Activated effector memory CD4-positive, alpha-beta T cell treated with anti-CD3 and anti-CD28 coated beads, Interleukin-2, amount 50 U/mL, for 16 hours (primary cell): ENCODE measurements around the gene GOLGA6L24.
"Not testable (repeated sequence)": the region's sequence is repeated elsewhere in the genome, so short reads cannot be mapped to it uniquely, and the experiment has no call there.

Source experiments
- DNase-seq: peaks from one replicate; pipeline ENCODE4 v3.0.0-alpha.2; 2020

The GOLGA6L24 gene, protein sequence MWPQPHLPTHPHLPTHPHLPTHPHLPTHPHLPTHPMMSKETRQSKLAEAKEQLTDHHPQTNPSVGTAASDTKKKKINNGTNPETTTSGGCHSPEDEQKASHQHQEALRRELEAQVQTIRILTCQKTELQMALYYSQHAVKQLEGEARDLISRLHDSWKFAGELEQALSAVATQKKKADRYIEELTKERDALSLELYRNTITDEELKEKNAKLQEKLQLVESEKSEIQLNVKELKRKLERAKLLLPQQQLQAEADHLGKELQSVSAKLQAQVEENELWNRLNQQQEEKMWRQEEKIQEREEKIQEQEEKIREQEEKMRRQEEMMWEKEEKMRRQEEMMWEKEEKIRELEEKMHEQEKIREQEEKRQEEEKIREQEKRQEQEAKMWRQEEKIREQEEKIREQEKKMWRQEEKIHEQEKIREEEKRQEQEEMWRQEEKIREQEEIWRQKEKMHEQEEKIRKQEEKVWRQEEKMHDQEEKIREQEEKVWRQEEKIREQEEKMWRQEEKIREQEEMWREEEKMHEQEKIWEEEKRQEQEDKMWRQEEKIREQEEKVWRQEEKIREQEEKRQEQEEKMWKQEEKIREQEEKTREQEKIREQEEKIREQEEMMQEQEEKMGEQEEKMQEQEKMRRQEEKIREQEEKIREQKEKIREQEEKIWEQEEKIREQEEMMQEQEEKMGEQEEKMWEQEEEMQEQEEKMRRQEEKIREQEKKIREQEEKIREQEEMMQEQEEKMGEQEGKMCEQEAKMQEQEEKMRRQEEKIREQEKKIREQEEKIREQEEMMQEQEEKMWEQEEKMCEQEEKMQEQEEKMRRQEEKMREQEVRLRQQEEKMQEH

DNA sequence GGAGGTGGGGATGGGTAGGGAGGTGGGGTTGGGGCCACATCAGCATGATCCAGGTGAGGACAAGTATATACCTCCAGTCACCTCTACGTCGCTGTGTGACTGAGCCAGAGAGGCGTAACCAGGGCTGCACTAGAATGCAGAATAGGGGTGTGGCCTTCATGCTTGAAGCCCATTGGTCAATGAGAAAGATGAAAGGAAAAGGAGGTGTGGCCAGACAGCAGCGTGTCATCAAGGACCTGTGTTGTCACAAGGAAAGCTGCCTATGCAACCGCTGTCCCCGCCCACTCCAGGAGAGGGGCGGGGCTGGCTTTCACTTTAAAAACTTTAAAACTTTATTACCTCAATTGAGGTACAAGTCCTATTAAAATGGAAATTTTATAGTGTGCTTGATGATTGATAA, at the start of gene GOLGA6L24:
TSS of gene GOLGA6L24 (minus strand) at position 101 of the 400 bp plus-strand sequence. CDS start at position 40, 61 bp downstream.
- DNase-seq = not testable (repeated sequence)

DNA sequence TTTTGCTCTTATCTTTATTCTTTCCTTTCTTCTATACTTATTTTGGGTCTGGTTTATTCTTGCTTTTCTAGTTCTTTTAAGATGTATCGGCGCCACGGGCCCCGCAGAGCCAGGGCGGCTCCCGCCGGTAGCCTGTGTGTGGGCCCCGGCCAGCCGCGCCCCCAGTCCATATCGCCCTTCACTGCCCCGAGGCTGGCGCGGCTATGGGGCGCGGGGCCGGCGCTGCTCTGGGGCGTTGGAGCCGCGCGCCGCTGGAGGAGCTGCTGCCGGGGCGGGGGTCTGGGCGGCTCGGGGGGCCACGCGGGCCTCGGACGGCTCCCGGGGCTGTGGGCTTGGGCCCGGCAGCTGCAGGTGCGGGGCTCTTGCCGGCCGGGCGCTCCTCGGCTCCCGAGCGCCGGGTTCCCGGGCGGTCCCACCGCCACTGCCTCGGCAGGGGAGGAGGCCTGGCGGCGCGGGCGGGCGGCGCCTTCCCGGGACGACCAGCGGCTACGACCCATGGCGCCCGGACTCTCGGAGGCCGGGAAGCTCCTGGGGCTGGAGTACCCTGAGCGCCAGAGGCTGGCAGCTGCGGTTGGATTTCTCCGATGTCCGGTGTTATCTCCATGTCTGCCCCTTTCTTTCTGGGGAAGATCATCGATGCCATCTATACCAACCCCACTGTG, 45.0 kb upstream of the GOLGA6L24 start:
- not testable (repeated sequence) for DNase-seq

DNA sequence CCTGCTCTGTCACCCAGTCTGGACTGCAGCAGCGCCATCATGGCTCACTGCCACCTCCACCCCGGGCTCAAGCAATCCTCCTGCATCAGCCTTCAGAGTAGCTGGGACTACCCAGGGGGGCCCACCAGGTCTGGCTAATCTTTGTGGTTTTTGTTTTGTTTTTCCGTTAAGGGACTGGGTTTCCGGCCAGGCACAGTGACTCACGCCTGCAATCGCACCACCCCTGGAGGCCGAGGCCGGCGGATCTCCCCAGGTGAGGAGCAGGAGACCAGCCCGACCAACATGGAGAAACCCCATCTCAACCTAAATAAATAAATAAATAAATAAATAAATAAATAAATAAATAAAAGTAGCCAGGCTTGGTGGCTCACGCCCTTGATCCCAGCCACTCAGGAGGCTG, 38.1 kb upstream of the GOLGA6L24 start:
- DNase-seq = not testable (repeated sequence)

DNA sequence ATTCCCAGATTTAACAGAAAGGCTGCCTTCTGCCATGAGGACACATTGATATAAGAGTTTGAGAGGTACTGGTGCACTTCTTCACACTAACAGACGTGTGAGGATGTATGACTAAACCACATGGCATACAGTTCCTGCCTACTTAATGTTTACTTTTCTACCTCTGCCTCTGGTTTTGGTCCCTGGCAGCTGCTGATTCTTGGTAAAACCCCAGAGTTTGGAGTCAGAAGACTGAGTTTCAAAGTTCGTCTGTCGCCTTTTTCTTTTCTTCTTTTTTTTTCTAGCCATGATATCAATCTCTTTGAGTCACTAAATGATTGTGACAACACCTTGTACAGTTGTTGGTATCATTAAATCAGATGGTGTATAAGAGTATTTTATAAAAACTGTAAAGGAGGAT, 22.2 kb upstream of the GOLGA6L24 start:
- not testable (repeated sequence) for DNase-seq

DNA sequence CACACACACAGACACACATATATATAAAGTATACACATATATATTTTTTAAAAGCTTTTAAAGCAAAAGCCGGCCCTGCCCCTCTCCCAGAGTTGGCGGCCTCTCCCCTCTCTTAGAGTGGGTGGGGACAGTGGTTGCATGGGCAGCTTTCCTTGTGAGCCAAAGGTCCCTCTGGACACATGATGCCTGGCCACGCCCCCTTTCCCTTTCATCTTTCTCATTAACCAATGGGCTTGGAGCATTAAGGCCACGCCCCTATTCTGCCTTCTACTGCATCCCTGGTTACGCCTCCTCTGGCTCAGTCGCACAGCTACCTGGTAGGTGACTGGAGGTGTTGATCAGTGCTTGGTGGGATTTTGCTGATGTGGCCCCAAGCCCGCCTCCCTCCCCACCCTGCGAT, 20.5 kb upstream of the GOLGA6L24 start, which contains the start of gene GOLGA8F:
TSS of gene GOLGA8F (plus strand) at position 301 of the 400 bp plus-strand sequence. CDS start at position 399, 98 bp downstream.
- DNase-seq = not testable (repeated sequence)

DNA sequence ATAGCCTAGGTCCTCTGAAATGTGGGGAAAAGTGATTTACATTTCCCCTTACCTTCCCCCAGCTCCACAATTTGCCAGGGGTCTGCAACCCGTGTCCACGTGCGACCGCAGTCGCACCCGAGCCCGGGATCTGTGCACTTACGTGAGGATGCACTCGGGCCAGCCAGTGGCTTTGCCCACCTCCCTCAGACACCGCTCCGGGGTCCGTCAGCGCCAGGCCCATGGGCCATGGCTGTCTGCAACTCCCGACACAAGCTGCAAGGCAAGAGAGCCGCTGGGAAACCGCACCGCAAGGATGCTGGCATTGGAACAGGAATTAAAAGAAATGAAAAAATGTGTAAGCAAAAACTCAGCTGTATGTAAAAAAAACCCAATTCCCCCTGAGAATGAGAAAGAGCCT, 7.6 kb upstream of the GOLGA6L24 start:
- not testable (repeated sequence) for DNase-seq

DNA sequence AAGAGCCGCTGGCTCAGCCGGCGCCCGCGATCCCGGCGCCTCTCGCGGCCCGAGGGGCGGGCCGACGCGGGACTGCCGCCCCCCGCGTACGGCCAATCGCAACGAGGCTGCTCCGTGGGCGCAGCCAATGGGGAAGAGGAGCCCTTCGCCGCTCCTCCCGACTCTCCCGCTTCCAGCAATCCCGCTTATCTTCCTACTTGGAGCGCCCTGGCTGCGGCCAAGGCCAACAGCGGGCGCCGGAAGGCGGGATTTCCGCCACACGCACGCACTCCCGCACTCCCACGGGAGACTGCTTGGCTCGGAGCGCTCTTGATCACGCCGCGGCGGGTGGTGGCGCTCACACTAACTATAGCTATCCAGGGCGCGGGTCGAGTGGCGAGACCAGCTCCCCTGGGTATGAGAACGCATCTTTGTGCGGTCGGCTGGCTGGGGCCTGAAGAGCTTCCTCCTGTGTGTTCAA, 35.7 kb downstream of the GOLGA6L24 start, which contains the start of gene HERC2:
TSS of gene HERC2 (minus strand) at position 51 of the 460 bp plus-strand sequence. CDS start 746 bp downstream, outside the sequence.
- not testable (repeated sequence) for DNase-seq

DNA sequence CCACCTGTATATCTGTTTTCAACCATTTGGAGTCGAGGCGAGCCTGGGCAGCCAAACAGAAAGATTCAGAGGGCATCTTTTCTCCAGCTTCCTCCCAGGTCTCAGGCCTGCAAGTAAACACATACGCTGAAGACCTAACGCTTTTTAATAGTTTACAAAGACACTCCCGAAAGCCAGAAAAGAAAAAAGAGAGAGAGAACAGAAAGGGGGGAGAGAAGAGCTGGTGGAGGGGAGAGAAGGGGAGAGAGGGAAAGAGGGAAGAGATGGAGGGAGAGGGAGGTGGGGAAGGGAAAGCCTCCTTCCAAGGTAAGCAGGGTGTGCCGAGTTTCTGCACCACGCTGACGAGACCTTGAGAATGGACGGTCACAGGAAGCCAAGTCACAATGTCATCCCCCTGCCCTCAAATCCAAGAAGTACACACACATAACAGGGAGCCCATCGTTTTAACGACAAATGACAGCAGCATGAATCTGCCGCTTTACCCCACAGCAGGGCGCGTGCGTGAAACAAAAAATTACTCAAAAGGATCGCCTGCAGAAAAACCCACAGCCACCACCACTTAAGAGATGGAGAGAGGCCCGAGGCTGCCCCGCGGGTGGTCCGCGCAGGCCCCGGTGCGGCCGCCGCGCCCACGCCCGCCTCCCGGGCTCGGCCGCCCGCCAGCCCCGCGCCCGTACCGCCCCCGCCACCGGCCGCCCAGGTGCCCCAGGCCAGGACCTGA, 36.4 kb downstream of the GOLGA6L24 start:
- peak; percentile 68 for DNase-seq

DNA sequence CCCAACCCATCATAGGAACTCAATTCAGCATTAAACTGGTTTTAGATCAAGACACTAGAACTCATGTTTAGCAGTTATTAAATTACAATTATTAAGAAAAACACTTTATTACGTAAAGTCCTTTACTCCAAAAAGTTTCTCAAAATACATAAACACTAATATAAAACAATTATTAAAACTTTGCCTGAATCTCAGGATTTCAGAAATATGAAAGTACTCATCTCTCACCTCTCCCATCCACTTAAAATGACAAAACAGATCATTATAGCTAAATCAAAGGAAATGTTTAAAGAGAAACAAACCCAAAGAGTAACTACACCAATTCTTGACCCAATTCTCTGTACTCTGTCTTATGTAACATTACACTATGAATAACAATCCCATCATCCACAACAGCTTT, 38.2 kb downstream of the GOLGA6L24 start:
- not testable (repeated sequence) for DNase-seq

DNA sequence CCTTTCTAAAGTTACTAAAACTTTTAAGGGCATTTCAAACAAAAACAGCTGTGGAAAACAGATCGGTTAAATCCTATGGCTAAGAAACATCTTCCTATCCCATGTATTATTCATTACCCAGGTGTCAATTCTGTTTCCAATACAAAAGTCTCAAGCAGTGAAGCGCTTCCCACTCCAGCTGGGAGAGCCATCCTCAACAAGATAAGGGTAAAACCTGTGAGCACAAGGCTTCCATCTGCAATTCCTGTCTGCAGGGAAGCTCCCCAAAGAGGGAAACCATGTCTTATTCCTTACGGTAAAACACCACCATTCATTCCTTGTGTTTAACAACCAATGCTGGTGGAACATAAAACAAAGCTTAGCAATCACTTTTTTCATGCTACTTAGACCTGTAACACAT, 39.1 kb downstream of the GOLGA6L24 start:
- not testable (repeated sequence) for DNase-seq

DNA sequence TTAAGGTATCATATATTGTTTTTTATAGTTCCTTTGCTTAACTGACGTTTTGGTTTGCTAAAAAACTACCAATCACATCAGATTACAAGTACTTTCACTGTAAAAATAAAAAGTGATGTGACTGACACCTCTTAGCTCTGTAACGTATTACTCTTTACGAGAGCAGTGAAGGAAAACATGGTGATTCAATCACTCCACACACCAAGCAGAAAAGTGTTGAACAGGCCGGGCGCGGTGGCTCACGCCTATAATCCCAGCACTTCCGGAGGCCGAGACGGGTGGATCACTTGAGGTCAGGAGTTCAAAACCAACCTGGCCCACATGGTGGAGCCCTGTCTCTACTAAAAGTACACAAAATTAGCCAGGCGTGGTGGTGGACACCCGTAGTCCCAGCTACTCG, 39.8 kb downstream of the GOLGA6L24 start:
- not testable (repeated sequence) for DNase-seq

DNA sequence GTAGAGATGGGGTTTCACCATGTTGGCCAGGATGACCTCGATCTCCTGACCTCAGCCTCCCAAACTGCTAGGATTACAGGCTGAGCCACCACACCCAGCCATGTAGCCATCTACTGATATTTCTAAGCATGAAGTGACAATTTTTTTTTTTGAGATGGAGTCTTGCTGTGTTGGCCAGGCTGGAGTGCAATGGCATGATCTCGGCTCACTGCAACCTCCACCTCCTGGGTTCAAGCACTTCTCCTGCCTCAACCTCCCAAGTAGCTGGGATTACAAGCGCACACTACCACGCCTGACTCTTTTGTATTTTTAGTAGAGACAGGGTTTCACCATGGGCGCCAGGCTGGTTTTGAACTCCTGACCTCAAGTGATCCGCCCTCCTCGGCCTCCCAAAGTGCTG, 40.9 kb downstream of the GOLGA6L24 start:
- DNase-seq = not testable (repeated sequence)

DNA sequence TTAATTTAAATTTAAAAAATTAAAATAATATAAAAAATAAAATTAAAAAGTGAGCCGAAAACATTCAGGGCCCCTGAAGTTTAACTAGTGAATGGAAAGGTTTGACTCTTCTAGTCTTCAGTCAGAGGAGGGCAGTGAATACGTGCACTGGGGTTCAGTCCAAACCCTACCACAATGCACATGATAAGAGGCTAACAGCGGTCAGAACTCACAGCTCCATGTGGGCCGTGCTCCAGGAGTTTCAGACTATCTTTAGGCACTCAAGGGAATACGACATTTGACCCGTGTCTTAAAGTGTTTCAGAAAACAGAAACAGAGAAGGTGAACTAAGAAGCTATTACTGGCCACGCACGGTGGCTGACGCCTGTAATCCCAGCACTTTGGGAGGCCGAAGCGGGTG, 47.4 kb downstream of the GOLGA6L24 start:
- DNase-seq = not testable (repeated sequence)

DNA sequence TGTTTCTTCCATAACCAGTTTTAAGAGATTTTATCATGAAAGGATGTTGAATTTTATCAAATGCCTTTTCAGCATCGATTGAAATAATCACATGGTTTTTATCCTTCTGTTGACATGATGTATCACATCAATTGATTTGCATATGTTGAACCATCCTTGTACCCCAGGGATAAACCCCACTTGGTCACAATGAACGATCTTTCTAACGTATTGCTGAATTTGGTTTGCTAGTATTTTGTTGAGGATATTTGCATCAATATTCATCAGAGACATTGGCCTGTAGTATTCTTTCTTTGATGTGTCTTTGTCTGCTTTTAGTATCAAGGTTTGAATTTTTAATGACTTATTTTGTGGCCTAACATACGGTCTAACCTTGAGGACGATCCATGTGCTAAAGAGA, 49.2 kb downstream of the GOLGA6L24 start:
- not testable (repeated sequence) for DNase-seq
